HG03039 (cell line): ENCODE measurements around the gene TASP1.
"Not testable (repeated sequence)": the region's sequence is repeated elsewhere in the genome, so short reads cannot be mapped to it uniquely, and the experiment has no call there.

Source experiments
- ATAC-seq: cut with Tn5 transposase; IDR thresholded peaks from one replicate; pipeline ENCODE4 v1.9.1; 2021; ENCODE audit warnings: mild to moderate bottlenecking, moderate library complexity; ENCODE audit not compliant: unreplicated experiment

The TASP1 gene

GRCh38 chr20:13648291-13649228 is 9.8 kb upstream of the TASP1 start:
- no peak for ATAC-seq

GRCh38 chr20:13644010-13644409 is 5.3 kb upstream of the TASP1 start:
- no peak for ATAC-seq

- ATAC-seq, result no peak
These were observed 392 bp upstream of the TASP1 start for GRCh38 chr20:13639150-13639497.

GRCh38 chr20:13638162-13638495 is 603 bp downstream of the TASP1 start:
- ATAC-seq, result no peak

GRCh38 chr20:13632431-13632830 is 6.3 kb downstream of the TASP1 start:
- no peak for ATAC-seq

GRCh38 chr20:13627525-13627924 is 11.2 kb downstream of the TASP1 start:
- not testable (repeated sequence) for ATAC-seq

- no peak for ATAC-seq
These were observed 12.0 kb downstream of the TASP1 start for GRCh38 chr20:13626724-13627123.

GRCh38 chr20:13625304-13625979 is 13.3 kb downstream of the TASP1 start:
- ATAC-seq, result no peak

- not testable (repeated sequence) for ATAC-seq
These were observed 19.3 kb downstream of the TASP1 start for GRCh38 chr20:13619415-13619814.

- not testable (repeated sequence) for ATAC-seq
These were observed 20.3 kb downstream of the TASP1 start for GRCh38 chr20:13618456-13618855.

- ATAC-seq, result not testable (repeated sequence)
These were observed 21.1 kb downstream of the TASP1 start for GRCh38 chr20:13617585-13617984.

- not testable (repeated sequence) for ATAC-seq
These were observed 22.0 kb downstream of the TASP1 start for GRCh38 chr20:13616713-13617112.

GRCh38 chr20:13613917-13614316 is 24.8 kb downstream of the TASP1 start:
- no peak for ATAC-seq

GRCh38 chr20:13611611-13612125 is 27.1 kb downstream of the TASP1 start:
- no peak for ATAC-seq

GRCh38 chr20:13610184-13610583 is 28.5 kb downstream of the TASP1 start:
- ATAC-seq, result no peak

GRCh38 chr20:13608066-13608465 is 30.7 kb downstream of the TASP1 start:
- no peak for ATAC-seq

- ATAC-seq, result not testable (repeated sequence)
These were observed 45.3 kb downstream of the TASP1 start for GRCh38 chr20:13593423-13593822.

GRCh38 chr20:13588049-13588448 is 50.7 kb downstream of the TASP1 start:
- no peak for ATAC-seq

GRCh38 chr20:13587370-13587769 is 51.4 kb downstream of the TASP1 start:
- ATAC-seq, result no peak

GRCh38 chr20:13586133-13586532 is 52.6 kb downstream of the TASP1 start:
- ATAC-seq, result no peak

GRCh38 chr20:13581451-13581850 is 57.3 kb downstream of the TASP1 start:
- no peak for ATAC-seq

GRCh38 chr20:13580707-13581106 is 58.0 kb downstream of the TASP1 start:
- ATAC-seq, result no peak
